NCI-H1694 (cell line): ENCODE results near the gene AACS.

Experiments
- DNase-seq: peaks from one replicate; lab custom pipeline; 2025; lab: John Stamatoyannopoulos, UW

AACS gene

DNA sequence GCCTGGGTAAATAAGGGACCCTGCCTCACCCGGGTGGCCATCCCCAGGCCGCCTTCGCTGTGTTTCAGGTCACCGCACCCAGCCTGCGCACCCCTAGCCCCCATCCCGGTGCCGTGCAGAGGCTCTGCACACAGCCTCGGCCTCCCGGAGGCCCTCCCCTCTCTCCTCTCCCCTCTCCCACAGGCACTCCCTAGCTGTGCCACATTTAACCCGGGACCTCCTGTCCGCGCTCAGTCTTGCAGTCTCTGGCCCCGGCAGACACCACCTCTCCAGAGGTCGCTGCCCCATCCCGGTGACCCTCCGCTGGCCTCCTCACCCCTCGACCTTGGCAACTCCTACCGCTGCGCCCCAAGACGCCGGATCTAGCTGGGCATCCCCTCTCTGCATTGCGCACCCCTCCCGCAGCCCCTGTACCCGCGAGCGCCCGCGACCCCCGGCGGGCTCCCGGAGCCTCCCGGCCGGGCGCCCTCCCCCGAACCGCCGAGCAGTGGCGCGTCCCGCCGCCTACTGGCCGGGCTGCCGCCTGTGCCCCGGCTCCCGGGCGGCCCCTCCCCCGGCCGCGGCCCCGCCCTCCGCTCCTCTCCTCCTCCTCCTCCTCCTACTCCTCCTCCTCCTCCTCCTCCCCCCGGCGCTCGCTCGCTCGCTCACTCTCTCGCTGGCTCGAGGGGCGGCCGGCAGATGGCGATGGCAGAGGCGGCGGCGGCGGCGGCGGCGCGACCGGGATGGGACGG is 120.7 kb downstream of the AACS start, which contains the start of gene TMEM132B:
TSS of gene TMEM132B (plus strand) at position 647 of the 731 bp plus-strand sequence.
- peak; percentile 47 for DNase-seq

DNA sequence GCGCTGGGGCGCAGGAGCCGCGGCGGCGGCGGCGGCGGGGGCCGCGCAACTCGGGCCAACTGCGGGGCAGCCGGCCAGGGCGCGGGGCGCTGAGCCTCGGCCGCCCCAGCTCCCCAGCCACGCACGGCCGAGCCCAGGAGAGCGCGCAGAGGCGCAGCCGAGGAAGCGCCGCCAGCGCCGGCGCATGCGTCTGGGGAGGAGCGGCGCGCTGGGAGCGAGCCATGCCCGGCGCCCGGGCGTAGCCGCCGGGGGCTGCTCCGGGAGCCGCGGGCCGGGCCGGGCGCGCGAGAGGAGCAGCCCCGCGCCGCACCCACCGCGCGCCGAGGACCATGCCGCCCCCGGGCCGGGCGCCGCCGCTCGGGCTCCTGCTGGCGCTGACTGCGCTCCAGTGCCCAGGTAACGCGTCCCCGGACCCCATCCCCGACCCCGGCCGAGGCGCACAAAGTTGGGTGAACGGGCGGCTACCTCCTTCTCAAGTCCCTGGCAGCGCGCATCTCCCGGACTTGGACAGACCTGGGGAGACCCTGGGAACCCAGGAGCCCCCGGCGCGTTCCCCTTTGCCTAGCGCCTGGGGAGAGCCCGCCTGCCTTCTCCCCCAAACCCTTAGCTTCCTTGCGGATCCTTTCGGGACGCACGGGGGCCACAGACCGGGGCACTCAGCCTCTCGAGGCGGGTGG is 121.4 kb downstream of the AACS start:
- no peak for DNase-seq

DNA sequence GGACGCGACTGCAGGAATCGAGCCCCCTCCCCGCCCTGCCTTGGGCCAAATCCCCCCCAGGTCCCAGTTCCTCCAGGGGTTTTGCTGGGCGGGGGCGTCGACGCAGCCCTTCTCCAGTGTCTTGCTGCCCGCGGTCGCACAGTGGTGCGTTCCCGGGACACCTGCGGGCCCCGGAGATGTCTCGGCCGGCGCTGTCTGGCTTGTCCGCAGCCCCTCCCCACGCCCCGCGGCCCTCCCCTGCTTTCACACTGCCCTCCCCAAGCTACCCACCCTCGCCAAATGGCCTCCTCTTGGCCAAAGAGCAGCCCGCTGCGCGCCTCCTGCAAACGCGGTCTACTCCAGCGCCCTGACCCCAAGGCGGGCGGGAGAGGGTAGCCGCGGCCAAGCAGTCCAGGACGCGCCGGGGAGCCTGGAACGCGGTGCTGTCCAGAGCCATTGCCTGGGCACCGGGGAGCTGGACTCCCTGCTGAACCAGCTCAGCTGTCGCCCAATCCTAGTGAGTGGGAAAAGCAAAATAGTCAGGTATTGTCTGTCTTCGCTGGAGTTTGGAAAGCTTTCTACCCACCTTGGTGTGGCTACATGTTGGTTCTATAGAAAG is 122.0 kb downstream of the AACS start:
- no peak for DNase-seq

DNA sequence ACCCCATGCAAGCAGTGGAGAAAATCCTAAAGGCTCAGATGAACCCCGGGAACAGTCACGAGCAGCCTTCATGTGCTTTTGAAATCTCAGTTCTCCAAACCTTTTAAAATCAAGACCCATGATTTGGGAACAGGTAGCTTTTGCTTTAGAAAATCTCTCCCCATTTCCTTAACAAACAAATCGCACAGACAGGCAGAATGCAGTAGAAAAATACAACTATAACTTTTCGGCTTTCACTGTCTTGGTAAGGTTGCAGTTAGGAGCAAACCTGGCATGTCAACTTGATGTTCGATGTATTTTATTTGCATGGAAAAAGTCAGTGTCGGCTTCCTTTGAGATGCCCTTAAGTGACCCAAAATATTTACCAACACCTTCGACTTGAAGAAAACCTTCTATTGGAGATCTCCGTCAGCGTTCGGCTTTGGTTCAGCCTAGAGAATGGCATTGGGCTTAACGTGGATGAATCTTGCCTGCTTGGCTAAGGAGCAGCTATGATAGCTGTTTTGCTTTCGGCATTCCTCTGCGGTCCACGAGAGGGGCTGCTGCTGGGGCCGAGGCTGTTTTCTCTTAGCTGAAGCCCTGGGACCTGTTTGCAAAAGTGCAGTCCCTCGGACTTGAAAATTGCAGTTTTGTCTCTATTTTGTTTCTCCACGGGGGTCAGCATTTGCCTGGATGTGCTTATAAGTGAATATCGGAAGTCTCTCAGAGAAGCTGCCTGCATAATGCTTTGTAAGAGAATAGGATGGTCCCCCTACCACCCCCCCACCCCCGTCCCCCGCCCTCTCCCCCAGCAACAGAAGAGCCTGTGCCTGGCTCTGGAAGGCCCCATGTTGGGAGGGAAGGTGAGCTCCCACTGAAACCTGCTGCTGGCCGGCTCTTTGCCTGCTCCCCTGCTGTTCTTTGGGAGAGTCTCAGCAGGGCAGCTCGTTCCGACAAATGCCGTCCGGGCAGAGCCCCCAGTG is 122.8 kb downstream of the AACS start:
- no peak for DNase-seq

DNA sequence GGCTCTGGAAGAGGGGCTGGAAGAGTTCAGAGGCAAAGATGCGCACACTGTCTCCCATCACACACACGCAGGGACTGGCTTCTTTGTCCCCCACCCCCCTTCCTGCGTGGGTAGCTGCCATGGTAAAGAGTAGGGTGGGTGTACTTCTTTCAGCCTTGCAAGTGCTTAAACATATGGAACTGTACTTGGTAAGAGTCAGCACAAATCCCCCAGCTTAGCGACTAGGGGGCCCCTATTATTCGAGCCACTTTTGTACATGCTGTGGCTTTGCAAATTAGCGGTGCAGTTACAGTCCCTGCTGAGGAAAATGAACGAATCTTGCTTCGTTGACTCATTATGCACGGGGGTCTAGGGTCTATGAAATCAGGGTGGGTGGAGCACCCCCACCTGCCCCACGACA is 123.8 kb downstream of the AACS start:
- DNase-seq, result no peak

DNA sequence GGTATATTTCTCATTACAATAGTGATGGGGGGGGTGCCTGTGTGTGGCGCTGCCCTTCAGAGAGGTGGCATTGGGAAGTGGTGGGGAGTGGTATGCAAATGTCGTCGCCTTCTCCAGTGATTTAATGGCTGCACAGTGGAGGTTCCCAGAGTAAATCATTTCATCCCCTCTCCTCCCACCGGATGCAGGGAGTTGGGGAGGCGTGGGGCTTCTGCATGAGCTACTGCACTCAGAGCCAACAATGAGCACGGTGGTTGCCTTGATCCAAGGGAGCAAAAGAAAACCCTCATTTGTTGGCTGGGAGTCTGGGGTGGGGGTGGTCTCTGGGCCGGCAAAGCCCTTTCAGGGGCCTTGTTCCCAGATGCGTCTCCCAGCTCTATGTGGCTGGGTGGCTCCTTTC is 124.3 kb downstream of the AACS start:
- no peak for DNase-seq

DNA sequence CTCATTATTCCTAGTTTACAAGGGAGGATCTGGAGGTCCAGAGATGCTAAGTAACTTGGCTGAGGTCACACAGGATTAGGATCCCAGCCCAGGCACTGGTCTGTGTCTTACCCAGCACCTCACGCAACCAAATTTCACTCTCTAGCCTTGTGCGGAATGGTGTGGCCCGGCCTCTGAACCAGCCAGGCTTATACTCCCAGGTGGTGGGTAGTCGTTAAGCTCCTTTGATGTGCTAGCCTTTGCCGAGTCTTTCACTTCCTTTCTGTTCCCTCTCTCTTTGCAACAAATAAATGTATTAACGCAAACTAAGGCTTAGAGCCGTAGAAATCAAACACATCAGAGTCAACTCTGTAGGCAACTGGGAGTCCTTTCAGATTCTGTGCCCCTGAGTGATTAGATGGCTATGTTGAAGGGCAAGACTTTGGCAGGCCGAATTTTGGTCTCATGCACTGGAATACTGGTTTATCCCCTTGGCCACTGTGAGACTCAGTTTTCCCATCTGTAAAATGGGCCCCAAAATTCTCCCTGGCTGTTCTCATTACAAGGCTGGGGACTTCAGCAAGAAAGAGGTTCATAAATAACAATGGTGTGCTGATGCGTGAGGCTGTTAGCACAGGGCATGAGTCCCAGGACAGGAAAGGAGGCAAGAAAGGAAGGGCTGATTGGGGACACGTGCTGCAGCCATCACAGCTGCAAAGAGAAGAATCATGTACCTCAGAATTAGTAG is 126.3 kb downstream of the AACS start:
- DNase-seq, result no peak

DNA sequence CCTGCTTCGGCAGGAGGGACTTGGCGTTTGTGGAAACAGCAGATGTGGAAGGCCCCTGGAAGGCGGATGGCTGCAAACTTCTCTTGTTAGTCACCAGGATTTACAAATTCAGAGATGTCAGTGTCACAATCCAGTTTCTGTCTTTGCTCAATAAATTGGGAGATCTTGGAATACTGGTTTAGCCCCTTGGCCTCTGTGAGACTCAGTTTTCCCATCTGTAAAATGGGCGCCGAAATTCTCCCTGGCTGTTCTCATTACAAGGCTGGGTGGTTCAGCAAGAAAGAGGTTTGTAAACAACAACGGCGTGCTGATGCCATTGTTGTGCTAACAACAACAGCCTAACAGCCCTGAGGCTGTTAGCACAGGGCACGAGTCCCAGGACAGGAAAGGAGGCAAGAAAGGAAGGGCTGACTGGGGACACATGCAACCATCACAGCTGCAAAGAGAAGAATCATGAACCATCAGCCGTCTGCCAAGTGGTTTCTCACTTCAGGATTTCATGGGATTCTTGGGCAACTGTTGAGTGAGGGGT is 127.5 kb downstream of the AACS start:
- DNase-seq, result no peak
